Measurements from ENCODE around the gene TMEM202.

- TF ChIP-seq ZNF70 (CRISPR knock-in tag; IDR thresholded peaks at IDR 0.05) (no peak), GLIS3 (CRISPR knock-in tag; IDR thresholded peaks at IDR 0.05) (no peak), ZC3H10 (CRISPR knock-in tag; IDR thresholded peaks at IDR 0.05) (no peak), ARNTL (CRISPR knock-in tag; IDR thresholded peaks at IDR 0.05; ENCODE audit: borderline replicate concordance, low read depth) (no peak), CREB5 (CRISPR knock-in tag; IDR thresholded peaks at IDR 0.05; ENCODE audit: low read depth) (no peak), ZNF8 (CRISPR knock-in tag; IDR thresholded peaks at IDR 0.05) (no peak), PPARA (CRISPR knock-in tag; IDR thresholded peaks at IDR 0.05; ENCODE audit: borderline replicate concordance) (no peak), BACH2 (CRISPR knock-in tag; IDR thresholded peaks at IDR 0.05; ENCODE audit: borderline replicate concordance) (no peak), RARB (CRISPR knock-in tag; IDR thresholded peaks at IDR 0.05) (no peak), OSR1 (CRISPR knock-in tag; IDR thresholded peaks at IDR 0.05) (no peak), ZFP3 (CRISPR knock-in tag; IDR thresholded peaks at IDR 0.05) (no peak)
- TF ChIP-seq, protein P1, sequence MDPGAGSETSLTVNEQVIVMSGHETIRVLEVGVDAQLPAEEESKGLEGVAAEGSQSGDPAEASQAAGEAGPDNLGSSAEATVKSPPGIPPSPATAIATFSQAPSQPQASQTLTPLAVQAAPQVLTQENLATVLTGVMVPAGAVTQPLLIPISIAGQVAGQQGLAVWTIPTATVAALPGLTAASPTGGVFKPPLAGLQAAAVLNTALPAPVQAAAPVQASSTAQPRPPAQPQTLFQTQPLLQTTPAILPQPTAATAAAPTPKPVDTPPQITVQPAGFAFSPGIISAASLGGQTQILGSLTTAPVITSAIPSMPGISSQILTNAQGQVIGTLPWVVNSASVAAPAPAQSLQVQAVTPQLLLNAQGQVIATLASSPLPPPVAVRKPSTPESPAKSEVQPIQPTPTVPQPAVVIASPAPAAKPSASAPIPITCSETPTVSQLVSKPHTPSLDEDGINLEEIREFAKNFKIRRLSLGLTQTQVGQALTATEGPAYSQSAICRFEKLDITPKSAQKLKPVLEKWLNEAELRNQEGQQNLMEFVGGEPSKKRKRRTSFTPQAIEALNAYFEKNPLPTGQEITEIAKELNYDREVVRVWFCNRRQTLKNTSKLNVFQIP (CRISPR knock-in tag; IDR thresholded peaks at IDR 0.05; ENCODE audit: borderline replicate concordance, low read depth) = no peak
- TF ChIP-seq, protein P2, sequence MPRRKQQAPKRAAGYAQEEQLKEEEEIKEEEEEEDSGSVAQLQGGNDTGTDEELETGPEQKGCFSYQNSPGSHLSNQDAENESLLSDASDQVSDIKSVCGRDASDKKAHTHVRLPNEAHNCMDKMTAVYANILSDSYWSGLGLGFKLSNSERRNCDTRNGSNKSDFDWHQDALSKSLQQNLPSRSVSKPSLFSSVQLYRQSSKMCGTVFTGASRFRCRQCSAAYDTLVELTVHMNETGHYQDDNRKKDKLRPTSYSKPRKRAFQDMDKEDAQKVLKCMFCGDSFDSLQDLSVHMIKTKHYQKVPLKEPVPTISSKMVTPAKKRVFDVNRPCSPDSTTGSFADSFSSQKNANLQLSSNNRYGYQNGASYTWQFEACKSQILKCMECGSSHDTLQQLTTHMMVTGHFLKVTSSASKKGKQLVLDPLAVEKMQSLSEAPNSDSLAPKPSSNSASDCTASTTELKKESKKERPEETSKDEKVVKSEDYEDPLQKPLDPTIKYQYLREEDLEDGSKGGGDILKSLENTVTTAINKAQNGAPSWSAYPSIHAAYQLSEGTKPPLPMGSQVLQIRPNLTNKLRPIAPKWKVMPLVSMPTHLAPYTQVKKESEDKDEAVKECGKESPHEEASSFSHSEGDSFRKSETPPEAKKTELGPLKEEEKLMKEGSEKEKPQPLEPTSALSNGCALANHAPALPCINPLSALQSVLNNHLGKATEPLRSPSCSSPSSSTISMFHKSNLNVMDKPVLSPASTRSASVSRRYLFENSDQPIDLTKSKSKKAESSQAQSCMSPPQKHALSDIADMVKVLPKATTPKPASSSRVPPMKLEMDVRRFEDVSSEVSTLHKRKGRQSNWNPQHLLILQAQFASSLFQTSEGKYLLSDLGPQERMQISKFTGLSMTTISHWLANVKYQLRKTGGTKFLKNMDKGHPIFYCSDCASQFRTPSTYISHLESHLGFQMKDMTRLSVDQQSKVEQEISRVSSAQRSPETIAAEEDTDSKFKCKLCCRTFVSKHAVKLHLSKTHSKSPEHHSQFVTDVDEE (CRISPR knock-in tag; IDR thresholded peaks at IDR 0.05) = no peak
- TF ChIP-seq, protein P3, sequence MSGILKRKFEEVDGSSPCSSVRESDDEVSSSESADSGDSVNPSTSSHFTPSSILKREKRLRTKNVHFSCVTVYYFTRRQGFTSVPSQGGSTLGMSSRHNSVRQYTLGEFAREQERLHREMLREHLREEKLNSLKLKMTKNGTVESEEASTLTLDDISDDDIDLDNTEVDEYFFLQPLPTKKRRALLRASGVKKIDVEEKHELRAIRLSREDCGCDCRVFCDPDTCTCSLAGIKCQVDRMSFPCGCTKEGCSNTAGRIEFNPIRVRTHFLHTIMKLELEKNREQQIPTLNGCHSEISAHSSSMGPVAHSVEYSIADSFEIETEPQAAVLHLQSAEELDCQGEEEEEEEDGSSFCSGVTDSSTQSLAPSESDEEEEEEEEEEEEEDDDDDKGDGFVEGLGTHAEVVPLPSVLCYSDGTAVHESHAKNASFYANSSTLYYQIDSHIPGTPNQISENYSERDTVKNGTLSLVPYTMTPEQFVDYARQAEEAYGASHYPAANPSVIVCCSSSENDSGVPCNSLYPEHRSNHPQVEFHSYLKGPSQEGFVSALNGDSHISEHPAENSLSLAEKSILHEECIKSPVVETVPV (CRISPR knock-in tag; IDR thresholded peaks at IDR 0.05) = no peak
Measured at GRCh38 chr15:72361176-72361575, 36.9 kb upstream of the TMEM202 start.

All from SK-N-SH treated with all-trans-retinoic acid at 6 μM for 48 hours (cell line).